Effector CD4-positive, alpha-beta T cell (primary cell): ENCODE measurements around the gene ROR1.

ENCODE experiments used
- DNase-seq: peaks from one replicate; pipeline ENCODE4 v3.0.0-alpha.2; 2020

ROR1 gene

GRCh38 chr1:63943393-63943792, 169.6 kb downstream of the ROR1 start:
- DNase-seq, result no peak

GRCh38 chr1:63945943-63946342, 172.1 kb downstream of the ROR1 start:
- no peak for DNase-seq

GRCh38 chr1:63946866-63947491, 173.2 kb downstream of the ROR1 start:
- no peak for DNase-seq

GRCh38 chr1:63947904-63948303, 174.1 kb downstream of the ROR1 start:
- no peak for DNase-seq

DNA sequence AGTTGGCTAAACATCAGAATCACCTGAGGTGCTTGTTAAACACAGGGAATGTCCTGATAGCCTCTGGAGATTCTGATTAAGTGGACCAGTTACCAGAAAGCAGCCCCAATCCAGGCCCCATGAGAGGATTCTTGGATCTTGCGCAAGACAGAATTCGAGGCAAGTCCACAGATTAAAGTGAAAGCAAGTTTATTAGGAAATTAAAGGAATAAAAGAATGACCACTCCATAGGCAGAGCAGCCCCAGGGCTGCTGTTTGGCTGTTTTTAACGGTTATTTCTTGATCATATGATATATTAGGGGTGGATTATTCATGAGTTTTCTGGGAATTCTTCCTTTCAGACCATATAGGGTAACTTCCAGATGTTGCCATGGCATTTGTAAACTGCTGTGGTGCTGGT, 176.2 kb downstream of the ROR1 start:
- no peak for DNase-seq

- DNase-seq, result no peak
Measured at GRCh38 chr1:63951059-63951946, 177.5 kb downstream of the ROR1 start.

- DNase-seq, result no peak
Measured at GRCh38 chr1:63954187-63954586, 180.4 kb downstream of the ROR1 start.

DNA sequence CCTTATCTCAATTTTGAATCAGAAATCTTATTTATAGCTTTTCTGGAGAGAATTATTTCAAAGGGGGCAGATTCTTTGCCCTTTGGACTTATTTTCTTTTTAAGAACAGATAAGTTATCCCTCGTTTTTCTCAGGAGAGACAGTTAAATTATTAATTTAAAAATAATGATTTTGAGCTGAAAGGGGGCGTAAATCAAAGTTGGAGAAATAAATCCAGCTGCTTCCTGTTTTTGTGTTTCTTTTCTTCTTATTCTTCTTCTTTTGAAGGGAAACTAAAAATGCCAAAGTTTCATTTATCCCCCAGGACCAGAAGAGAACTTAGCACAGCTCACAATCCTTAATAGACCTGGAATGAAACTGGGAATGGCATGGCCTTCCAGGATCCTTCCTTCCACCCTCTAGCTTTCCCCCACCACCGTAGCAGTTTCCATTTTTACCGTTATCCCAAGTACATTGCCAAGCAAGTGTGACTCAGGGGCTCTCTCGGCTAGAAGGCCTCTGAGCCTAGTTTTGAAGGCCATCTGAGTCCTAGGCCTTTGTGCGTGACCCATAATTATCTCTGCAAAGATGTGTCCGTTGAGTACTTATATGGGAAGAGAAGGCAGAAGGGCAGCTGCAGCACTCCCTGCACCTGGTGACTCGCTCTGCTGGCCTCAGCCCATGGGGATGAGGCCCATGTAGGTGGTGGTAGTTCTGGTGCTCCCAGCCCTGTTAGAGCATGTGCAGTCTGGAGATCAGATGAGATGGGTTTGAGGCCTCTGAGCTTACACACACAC, 181.7 kb downstream of the ROR1 start:
- DNase-seq, result no peak

GRCh38 chr1:63958556-63958955, 184.7 kb downstream of the ROR1 start:
- DNase-seq, result no peak

DNA sequence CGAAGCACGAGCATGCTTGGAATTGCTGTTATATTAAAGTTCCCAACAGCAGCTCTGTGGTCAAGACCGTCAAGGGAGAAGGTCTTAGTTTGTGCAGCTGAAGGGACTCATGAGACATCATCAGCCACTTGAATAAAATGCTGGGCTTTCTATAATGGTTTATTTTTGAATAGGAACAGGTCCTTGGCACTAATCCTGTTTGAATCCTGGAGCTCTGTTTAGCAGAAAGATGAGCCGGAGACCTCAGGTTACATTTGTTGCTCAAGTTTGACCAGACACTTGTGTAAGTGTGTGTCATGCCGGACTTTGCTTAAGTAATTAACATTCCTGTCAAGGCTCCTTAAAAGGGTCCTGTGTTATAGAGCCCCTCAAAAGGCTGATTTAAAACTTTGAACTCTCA, 186.5 kb downstream of the ROR1 start:
- DNase-seq, result no peak

DNA sequence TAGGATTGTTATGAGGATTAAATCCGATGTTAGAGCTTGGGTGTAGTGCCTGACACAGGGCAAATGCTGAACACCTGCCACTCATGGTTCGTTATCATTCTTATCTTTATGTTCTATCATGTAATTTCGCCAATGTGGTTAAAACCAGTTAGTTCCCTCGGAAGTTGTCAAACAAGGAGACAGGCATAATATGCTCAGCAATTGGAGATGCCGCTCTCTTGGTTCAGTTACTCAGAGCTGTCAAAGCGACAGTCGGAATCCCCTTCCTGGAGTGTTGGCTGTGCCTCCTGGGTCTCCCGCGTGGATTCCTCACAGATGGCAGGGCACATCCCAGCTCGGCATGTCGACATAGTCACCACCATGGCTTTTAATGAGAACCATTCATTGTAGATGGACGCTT, 192.2 kb downstream of the ROR1 start:
- DNase-seq, result no peak

- DNase-seq, result no peak
Measured at GRCh38 chr1:63967901-63968300, 194.1 kb downstream of the ROR1 start.

GRCh38 chr1:63968663-63969440, 195.0 kb downstream of the ROR1 start:
- no peak for DNase-seq

- DNase-seq, result no peak
Measured at GRCh38 chr1:63969441-63969901, 195.7 kb downstream of the ROR1 start.

DNA sequence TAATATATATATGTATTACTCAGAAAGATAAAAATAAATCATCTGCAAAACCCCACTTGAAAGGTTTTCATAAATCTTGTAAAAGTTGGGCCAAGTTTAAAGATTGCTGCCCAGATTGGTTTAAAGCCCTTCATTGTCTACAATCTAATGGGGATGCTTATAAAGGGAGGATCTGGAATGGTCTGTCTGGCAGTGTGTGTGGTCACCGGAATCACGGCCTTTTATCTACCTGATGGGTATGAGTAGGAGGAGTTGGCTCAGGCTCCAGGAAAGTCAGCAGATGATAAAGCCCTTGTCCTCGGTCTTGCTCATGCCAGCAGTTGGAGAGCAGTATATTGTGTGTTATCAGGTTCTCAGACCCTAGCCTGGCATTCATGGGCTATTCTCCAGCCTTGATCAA, 197.7 kb downstream of the ROR1 start:
- DNase-seq, result no peak

DNA sequence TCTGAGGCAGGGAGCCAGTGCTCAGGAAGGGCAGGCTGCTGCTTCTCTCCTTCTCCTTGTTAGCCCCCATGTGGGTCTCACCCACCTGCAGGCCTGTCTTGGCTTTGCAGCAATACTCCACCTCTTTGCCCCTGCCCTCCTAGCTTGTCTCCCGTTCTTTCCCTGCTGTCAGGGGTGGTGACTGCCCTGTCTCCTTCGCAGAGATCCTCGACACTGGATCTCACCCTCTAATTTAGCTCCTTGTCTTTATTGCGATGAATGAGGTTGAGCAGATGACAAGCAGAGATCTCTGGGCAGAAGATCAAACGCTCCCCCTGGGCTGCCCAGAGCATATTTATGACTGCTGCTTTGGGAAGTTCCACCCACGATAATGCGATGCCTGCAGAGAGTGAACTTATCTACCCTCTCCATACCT, 199.2 kb downstream of the ROR1 start:
- DNase-seq, result no peak

- no peak for DNase-seq
Measured at GRCh38 chr1:63974966-63975365, 201.1 kb downstream of the ROR1 start.

GRCh38 chr1:63975481-63975880, 201.7 kb downstream of the ROR1 start:
- no peak for DNase-seq

GRCh38 chr1:63976006-63976405, 202.2 kb downstream of the ROR1 start:
- no peak for DNase-seq

DNA sequence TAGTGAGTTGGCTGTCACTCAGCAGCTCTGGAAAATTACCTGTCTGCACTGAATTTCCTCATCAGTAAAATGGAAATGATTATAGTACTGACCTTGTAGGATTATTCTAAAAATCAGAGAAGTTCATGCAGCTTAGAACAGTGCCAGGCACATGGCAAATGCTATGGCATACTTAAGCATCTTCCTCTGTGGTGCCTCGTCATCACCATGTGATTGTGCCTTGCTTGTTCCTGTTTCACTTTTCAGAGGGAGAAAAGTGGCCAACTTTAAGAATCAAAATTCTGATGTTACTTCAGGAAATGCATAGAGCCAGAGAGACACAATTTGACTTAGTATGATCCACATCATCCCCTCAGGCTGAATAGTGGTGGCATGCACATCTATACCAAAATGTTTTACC, 203.6 kb downstream of the ROR1 start:
- no peak for DNase-seq

DNA sequence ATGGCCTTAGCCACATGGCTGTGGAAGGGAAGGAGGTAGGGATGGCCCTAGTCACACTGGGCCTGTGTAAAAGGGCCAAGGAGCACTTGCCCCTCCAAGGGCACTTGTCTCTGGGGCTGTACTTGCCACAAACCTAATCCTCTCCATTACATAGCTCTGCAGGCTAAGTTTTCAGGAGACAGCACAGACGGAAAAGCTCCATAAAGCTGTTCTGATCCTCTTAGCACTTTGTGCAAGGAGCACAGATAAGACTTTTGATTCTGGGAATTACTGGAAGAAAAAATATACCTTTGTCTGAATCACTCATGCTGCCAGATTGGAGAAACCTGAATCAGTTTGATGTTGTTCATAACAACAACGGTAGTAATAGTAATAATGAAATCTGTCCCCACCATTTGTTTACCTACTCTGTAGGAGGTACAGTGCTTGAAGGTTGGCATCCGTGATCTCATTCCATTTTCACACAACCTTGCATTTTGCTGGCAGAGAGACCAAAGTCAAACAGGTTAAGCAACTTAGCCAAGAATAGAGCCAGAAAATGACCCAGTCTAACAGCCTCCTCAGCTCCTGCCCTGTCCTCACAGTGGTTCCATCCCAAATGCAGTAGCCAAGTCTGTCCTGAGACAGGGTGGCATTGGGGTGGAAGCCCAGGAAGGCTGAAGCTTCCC, 207.1 kb downstream of the ROR1 start:
- DNase-seq, result no peak

DNA sequence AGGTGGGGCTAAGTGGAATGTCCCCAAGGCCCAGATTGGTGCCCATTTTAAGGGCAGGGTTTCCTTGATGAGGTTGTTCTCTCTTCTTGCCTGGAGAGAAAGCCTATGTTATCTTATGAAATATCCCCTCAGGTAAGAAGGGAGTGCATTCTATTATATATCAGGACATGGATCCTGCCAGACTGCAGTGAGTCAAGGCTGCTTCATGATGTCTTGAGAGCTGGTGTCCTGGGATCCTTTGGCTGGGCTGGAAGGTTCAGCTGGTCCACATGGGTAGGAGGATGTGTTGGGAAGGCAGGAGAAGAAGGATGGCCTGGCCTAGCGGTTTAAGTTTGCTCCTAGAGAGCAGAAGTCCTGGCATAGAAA, 207.6 kb downstream of the ROR1 start:
- DNase-seq, result no peak
